Thymus (tissue), 11 donors: ENCODE results near the gene ZNRF2. TPM values are rescaled to one million over a fixed set of nuclear protein-coding genes. Genes with fewer than 3 reads are reported as not detected.
"Not testable (repeated sequence)": the region's sequence is repeated elsewhere in the genome, so short reads cannot be mapped to it uniquely, and the experiment has no call there.

Experiments used
- DNase-seq, 9 donors: peaks; one replicate each; pipeline ENCODE4 v3.0.0-alpha.2; 2013; ENCODE audit warnings: low spot score in 9 of 9, low read depth in 6 of 9, missing footprints in 1 of 9
- H3K27ac ChIP-seq, 2 donors: one replicate each; pipeline ENCODE4 v1.5.1; 2013; ENCODE audit warnings: control low read depth in 1 of 2, low read depth in 1 of 2, low read length in 1 of 2, mild to moderate bottlenecking in 1 of 2, moderate library complexity in 1 of 2
- H3K27me3 ChIP-seq, 2 donors: one replicate each; pipeline ENCODE4 v1.5.1; 2013; ENCODE audit warnings: low read length in 1 of 2; ENCODE audit not compliant: control insufficient read depth in 2 of 2, insufficient read depth in 1 of 2
- H3K36me3 ChIP-seq, 2 donors: one replicate each; pipeline ENCODE4 v1.5.1; 2013; ENCODE audit warnings: low read length in 1 of 2, mild to moderate bottlenecking in 1 of 2, moderate library complexity in 1 of 2; ENCODE audit not compliant: control insufficient read depth in 2 of 2, insufficient read depth in 2 of 2
- H3K4me1 ChIP-seq, 2 donors: one replicate each; pipeline ENCODE4 v1.5.1; 2013; ENCODE audit warnings: low read length in 2 of 2; ENCODE audit not compliant: control insufficient read depth in 2 of 2, insufficient read depth in 2 of 2
- H3K4me3 ChIP-seq, 2 donors: one replicate each; pipeline ENCODE4 v1.5.1; 2013; ENCODE audit warnings: low read length in 2 of 2, control low read depth in 1 of 2, mild to moderate bottlenecking in 1 of 2
- H3K9me3 ChIP-seq, 2 donors: one replicate each; pipeline ENCODE4 v1.5.1; 2013; ENCODE audit warnings: low read length in 1 of 2, mild to moderate bottlenecking in 1 of 2; ENCODE audit not compliant: control insufficient read depth in 2 of 2, insufficient read depth in 1 of 2
- WGBS: extraction: QIAGEN DNeasy Blood & Tissue Kit; methylation state at CpG from one replicate; pipeline ENCODE4 v1.1.7; 2013; 5-methylcytosine and 5-hydroxymethylcytosine counted together
- polyA plus RNA-seq: library from polyadenylated mRNA; stranded (reverse); fragments of 200-250 nt; gene quantifications from one replicate; pipeline ENCODE4 v1.2.3, GENCODE V29; 2013
- total RNA-seq: library from RNA; stranded (reverse); fragments of 120-200 nt; gene quantifications from one replicate; pipeline ENCODE4 v1.2.4, GENCODE V29; 2013
- donor health status: healthy.

The ZNRF2 gene
- total and polyA plus RNA-seq, 2 donors: 10.5 to 12.8 TPM

DNA sequence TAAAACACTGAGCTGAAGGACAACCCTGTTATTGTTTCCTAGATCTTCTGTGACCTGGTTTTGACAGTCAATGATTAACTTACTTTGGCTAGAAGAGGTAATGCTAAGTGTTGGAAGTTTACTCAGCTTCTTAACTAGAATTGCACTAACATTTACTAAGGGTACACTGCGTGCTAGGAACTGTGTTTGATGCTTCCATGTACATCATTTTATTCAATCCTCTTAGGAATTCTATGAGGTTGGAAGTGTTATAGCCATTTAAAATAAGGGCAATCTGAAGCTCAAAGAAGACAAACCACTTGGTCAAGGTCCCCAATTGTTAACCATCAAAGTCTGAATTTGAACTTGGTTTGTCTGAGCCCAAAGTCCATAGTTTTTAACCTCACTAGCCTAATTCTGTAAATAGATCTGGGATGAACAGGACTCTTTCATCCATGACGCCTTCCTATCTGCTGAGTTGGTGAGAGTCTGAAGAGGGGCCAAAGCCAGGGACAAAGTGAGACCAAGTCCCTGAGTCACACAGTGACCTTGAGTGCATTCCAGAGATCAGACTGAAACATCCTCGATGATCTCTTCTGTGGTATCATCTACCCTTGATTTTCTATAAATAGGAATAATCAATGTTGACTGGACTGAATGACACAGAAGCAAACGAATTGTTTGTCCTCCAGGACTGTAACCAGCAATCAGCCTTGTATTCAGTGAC lies 29.2 kb upstream of the ZNRF2 start:
- 97% methylated on average over 4 of the region's 4 CpGs for WGBS
- H3K4me3 ChIP-seq: no peak overlapping the region
- H3K9me3 ChIP-seq: no peaks in the 10 kb centered on the region
- no peaks in the 10 kb centered on the region for H3K4me1 ChIP-seq
- no peak overlapping the region for H3K27ac ChIP-seq
- H3K36me3 ChIP-seq: no peaks in the 10 kb centered on the region
- no peak for DNase-seq
- H3K27me3 ChIP-seq: no peaks in the 10 kb centered on the region

GRCh38 chr7:30256349-30256858 lies 28.0 kb upstream of the ZNRF2 start:
- H3K27ac ChIP-seq: no peak overlapping the region
- no peak overlapping the region for H3K4me3 ChIP-seq
- no peaks in the 10 kb centered on the region for H3K4me1 ChIP-seq
- no peaks in the 10 kb centered on the region for H3K9me3 ChIP-seq
- H3K36me3 ChIP-seq: no peaks in the 10 kb centered on the region
- no peak for DNase-seq
- 93% methylated on average over 10 of the region's 10 CpGs for WGBS
- no peaks in the 10 kb centered on the region for H3K27me3 ChIP-seq

GRCh38 chr7:30260246-30260768 lies 24.1 kb upstream of the ZNRF2 start:
- 98% methylated on average over 1 of the region's 1 CpG for WGBS
- no peak overlapping the region for H3K4me3 ChIP-seq
- no peaks in the 10 kb centered on the region for H3K4me1 ChIP-seq
- H3K27me3 ChIP-seq: no peaks in the 10 kb centered on the region
- H3K36me3 ChIP-seq: no peaks in the 10 kb centered on the region
- DNase-seq: no peak
- H3K27ac ChIP-seq: no peak overlapping the region
- no peaks in the 10 kb centered on the region for H3K9me3 ChIP-seq

- H3K27ac ChIP-seq: no peak overlapping the region
- H3K36me3 ChIP-seq: no peaks in the 10 kb centered on the region
- DNase-seq: no peak
- H3K27me3 ChIP-seq: no peaks in the 10 kb centered on the region
- no peaks in the 10 kb centered on the region for H3K9me3 ChIP-seq
- WGBS: 94% methylated on average over 4 of the region's 4 CpGs
- no peak overlapping the region for H3K4me3 ChIP-seq
- no peaks in the 10 kb centered on the region for H3K4me1 ChIP-seq
These were observed 21.2 kb upstream of the ZNRF2 start for GRCh38 chr7:30263090-30263710.

GRCh38 chr7:30264052-30264451 lies 20.3 kb upstream of the ZNRF2 start:
- Histone ChIP-seq H3K27me3 (no peaks in the 10 kb centered on the region), H3K9me3 (no peaks in the 10 kb centered on the region), H3K4me1 (no peaks in the 10 kb centered on the region), H3K4me3 (no peak overlapping the region), H3K36me3 (no peaks in the 10 kb centered on the region), H3K27ac (no peak overlapping the region)
- 83% methylated on average over 4 of the region's 4 CpGs for WGBS
- no peak for DNase-seq

GRCh38 chr7:30265189-30265588 lies 19.2 kb upstream of the ZNRF2 start:
- not testable (repeated sequence) for H3K4me1 ChIP-seq, H3K4me3 ChIP-seq, DNase-seq, H3K27ac ChIP-seq, H3K27me3 ChIP-seq, H3K36me3 ChIP-seq, H3K9me3 ChIP-seq
- WGBS: 97% methylated on average over 4 of the region's 4 CpGs

DNA sequence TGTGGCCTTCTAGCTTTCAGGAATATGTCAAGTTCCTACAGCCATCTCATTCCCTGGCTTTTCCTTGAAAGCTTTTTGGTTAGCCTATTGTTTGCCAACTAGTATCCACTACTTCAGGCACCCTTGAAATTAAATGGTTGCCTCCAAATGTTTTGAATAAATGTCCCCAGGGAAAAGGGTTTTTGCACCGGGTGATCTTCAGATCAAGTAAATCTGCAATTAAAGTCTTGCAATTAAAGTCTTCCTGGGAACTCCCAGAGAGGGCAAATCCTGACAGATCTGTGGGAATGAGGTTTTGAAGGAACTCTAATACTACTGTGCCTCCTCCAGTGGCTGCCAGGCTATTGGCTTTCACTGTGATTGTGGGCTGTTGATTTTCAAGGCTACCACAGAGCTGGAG lies 17.7 kb upstream of the ZNRF2 start:
- DNase-seq: no peak
- Histone ChIP-seq H3K9me3 (no peaks in the 10 kb centered on the region), H3K4me3 (no peak overlapping the region), H3K27ac (no peak overlapping the region), H3K4me1 (no peaks in the 10 kb centered on the region), H3K36me3 (no peaks in the 10 kb centered on the region), H3K27me3 (no peaks in the 10 kb centered on the region)
- 99% methylated on average over 1 of the region's 1 CpG for WGBS

- DNase-seq: no peak
- 93% methylated on average over 6 of the region's 6 CpGs for WGBS
- no peaks in the 10 kb centered on the region for H3K4me1 ChIP-seq
- H3K27me3 ChIP-seq: no peaks in the 10 kb centered on the region
- no peaks in the 10 kb centered on the region for H3K9me3 ChIP-seq
- H3K27ac ChIP-seq: no peak overlapping the region
- no peaks in the 10 kb centered on the region for H3K36me3 ChIP-seq
- H3K4me3 ChIP-seq: no peak overlapping the region
These were observed 15.8 kb upstream of the ZNRF2 start for GRCh38 chr7:30268586-30268985.

DNA sequence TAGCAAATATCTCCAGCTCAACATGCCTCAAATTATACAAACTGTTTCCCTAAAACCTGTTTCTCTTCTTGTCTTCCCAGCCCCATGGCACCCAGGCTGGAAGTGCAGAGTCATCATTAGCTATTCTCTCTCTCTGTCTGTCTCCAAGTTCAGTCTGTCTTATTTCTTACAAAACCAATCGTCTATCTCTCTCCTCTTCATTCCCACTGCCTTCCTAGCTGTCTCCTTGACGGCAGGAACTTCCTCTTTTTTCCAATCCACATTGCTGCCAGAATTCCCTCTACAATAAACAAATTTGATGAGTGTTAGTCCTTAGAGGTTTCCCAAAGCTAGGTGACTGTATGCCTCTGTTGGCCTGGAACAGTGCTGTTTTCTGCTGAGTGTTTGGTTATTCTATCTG lies 14.9 kb upstream of the ZNRF2 start:
- Histone ChIP-seq H3K4me1 (no peaks in the 10 kb centered on the region), H3K9me3 (no peaks in the 10 kb centered on the region), H3K27ac (no peak overlapping the region), H3K27me3 (no peaks in the 10 kb centered on the region), H3K4me3 (no peak overlapping the region), H3K36me3 (no peaks in the 10 kb centered on the region)
- WGBS: 80% methylated on average over 2 of the region's 2 CpGs
- no peak for DNase-seq
